ENCODE data around the gene HEATR3.

GRCh38 chr16:50072730-50073129 lies 7.0 kb downstream of the HEATR3 start:
- TF ChIP-seq EZH2 (IDR thresholded peaks at IDR 0.05; ENCODE audit: low read length, missing control alignments) (no peak), CTCF (conservative IDR thresholded peaks at IDR 0.05 in 1 of 2, IDR thresholded peaks at IDR 0.05 in 1 of 2; ENCODE audit: low read depth in 1 of 2, low read length in 2 of 2) (no peak)
